GM12874 (cell line): ENCODE results near the gene KLF15.

Experiments
- TF ChIP-seq, protein P1 (sequence below): IDR thresholded peaks from 2 replicates; pipeline ENCODE4 v1.5.1; 2011; ENCODE audit warnings: low read depth, mild to moderate bottlenecking, control low read depth, low read length, moderate library complexity; ENCODE audit not compliant: insufficient read depth

KLF15 gene

DNA sequence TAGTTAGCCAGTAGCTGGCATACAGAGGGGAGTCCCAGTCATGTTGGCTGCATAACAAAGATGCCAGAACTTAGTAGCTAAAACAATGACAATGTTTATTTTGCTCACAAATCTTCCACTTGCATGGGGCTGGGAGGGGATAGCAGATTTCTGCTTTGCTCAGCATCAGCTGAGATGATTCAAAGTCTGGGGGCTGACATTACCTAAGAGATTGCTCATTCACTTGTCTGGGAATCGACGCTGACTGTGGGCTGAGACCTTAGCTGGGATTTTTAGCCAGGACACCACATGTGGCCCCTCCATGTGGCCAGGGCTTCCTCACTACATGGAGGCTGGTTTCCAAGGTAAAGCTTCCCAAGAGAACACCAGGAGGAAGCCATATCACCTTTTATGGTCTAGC is 24.8 kb upstream of the KLF15 start:
- TF ChIP-seq, protein P1, sequence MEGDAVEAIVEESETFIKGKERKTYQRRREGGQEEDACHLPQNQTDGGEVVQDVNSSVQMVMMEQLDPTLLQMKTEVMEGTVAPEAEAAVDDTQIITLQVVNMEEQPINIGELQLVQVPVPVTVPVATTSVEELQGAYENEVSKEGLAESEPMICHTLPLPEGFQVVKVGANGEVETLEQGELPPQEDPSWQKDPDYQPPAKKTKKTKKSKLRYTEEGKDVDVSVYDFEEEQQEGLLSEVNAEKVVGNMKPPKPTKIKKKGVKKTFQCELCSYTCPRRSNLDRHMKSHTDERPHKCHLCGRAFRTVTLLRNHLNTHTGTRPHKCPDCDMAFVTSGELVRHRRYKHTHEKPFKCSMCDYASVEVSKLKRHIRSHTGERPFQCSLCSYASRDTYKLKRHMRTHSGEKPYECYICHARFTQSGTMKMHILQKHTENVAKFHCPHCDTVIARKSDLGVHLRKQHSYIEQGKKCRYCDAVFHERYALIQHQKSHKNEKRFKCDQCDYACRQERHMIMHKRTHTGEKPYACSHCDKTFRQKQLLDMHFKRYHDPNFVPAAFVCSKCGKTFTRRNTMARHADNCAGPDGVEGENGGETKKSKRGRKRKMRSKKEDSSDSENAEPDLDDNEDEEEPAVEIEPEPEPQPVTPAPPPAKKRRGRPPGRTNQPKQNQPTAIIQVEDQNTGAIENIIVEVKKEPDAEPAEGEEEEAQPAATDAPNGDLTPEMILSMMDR, result no peak

DNA sequence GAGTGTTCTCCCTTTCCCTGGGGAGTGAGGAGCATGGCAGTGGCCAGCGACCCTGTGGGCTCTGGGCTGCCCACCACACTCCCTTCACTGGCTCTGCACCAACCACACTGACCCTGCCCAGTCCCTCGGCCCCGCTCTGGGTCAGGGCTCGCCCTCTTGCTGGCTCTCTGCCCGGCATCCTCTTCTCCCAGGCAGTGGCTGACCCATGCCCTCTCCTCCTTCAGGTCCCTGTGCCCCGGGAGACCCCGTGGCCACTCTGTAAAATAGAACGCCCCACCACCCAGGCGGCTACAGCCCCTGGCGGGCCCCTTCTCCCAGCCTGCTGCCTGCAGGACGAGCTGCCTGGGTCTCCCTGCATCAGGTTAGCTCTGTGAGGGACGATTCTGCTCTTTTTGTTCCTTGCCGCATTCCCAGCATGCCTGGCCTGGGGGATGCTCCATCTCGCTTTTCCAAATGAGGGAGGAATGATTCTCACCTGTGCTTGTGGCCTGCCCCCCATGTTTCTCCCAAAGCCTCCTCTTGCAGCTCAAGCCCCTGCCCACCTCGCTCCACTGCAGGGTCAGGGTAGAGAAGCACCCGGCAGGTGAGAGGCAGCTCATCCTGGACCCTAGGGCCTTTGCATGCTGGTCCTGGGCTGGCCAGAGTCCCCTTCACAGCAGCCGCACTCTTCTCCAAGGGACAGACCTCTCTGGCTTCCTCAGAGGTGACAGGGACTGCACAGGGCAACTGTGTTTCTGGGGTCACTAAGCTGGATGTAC is 23.0 kb upstream of the KLF15 start:
- TF ChIP-seq, protein P1, result no peak

DNA sequence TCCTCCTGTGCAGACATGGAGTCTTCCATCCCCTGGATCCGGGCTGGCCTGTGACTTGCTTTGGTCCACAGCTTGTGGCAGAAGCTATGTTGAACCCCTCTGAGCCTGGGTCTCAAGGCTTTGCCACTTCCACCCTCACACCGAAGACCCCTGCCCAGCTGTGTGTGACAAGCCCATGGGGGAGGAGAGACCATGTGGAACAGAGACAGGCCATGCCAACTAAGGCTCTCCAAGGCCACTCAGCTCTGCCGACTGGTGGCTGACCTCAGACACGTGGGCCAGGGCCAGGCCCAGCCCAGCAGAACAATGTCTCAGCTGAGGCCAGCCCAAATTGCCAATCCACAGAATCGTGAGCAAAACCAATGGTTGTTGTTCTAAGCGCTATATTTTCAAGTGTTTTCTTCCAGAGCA is 21.1 kb upstream of the KLF15 start:
- TF ChIP-seq, protein P1, result no peak

DNA sequence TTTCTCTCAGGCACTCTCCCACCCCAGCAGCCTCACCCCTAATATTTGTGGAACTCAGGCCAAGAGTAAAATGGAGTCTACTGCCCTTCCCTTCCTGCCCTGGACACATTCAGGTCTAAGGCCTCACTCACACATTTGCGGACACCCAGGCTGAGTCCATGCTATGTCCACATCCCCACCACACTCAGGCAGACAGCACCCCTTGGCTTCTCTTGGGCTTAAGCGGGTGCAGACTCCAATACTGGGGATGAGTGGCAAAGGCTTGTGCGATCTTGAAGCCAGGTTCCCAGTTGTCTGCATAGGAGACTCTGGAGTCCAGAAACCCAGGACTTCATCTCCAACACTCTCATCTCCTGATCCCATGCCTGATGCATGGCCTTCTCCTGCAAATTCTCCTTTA is 20.0 kb upstream of the KLF15 start:
- TF ChIP-seq, protein P1, result no peak

DNA sequence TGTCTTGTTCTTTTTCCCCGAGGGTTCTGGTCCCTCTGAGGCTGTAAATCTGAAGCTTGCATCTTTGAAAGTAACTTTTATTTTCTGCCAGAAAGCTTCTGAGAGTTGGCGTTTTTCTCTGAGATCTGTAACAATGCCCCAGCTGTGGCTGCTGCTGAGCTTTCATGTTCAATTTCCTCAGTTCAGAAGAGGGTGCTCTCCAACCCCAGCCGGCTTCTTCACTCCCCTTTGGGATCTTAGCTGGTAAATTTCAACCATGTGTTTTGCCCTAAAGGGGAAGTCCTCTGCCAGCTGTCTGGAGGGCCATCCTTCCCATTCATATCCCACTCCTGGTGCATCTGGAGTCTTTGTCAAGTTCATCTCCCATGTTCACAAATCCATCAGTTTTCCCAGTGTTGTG is 19.2 kb upstream of the KLF15 start:
- TF ChIP-seq, protein P1, result no peak

DNA sequence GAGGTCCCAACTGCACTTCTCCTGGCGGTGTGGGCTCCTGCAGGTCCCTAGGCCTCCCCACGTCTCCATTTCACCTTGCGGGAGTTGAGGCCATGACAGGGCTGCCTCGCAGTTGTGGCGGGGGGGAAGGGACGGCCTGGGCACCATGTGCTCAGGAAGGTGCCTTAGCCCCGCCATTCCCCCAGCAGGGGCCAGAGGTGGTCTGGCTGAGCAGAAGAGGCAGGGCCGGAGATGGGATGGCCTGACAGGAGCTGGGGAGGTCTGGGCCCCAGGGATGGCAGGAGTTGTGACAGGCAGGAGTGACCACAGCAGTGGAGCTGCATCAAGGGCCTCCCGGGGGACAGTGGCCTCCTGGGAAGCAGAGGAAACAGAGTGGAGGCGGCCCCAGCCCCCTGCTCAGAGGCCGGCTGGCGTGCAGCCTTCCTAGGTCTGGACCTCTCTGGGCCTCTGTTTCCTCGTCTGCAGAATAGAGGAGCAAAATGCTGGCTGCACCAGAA is 18.7 kb upstream of the KLF15 start:
- TF ChIP-seq, protein P1, result no peak

DNA sequence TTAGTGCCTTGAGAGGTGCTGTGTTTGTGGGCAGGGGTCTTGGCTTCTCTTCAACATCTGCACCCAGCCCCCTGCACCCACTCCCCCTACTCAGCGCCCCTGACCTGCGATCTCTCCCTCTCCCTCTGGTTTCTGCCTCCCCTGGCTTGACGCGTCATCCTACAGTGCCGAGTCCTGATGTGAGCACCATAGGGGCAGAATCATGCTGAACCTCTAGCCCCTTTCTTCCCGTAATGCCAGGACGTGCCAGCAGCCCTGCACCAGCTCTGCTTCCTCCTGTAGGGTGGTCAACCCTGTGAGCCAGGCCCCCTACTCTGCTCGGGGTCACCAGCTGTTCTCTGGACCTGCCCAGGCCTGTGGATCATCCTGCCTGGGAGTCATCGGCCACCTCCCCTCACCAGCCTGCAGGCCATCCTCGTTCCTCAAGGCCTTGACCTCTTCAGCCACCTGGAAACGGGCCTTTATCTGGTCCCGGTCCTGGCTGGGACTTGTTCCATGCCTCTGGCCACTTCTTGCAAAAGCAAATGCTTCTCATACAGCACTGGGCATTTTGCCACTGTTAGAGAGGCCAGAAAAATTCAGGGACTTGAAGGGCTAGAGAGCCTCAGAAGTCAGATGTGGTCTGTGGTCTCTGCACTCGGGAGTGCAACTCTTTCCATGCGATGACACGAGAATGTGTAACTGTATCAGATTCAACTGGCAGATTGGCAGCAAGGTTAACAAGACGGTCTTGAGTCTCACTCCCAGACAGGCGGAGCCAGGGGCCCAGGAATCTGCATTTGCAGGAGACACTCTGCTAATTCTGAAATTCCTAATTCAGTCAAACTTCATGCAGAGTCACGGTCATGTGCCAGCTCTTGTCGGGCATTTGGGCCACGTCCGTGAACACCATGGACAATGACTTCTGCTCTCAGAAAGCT is 16.7 kb upstream of the KLF15 start:
- TF ChIP-seq, protein P1, result no peak
